ENCODE data around the gene SLC16A11.

DNA sequence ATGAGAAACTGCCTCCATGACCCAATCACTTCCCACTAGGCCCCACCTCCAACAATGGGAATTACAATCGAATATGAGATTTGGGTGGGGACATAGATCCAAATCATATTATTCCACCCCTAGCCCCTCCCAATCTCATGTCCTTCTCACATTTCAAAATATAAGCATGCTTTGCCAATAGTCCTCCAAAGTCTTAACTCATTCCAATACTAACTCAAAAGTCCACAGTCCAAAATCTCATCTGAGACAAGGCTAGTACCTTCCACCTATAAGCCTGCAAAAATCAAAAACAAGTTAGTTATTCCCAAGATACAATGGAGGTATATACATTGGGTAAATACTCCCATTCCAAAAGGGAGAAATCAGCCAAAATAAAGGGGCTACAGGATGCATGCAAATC, 23.3 kb upstream of the SLC16A11 start:
- TF ChIP-seq, protein P1, sequence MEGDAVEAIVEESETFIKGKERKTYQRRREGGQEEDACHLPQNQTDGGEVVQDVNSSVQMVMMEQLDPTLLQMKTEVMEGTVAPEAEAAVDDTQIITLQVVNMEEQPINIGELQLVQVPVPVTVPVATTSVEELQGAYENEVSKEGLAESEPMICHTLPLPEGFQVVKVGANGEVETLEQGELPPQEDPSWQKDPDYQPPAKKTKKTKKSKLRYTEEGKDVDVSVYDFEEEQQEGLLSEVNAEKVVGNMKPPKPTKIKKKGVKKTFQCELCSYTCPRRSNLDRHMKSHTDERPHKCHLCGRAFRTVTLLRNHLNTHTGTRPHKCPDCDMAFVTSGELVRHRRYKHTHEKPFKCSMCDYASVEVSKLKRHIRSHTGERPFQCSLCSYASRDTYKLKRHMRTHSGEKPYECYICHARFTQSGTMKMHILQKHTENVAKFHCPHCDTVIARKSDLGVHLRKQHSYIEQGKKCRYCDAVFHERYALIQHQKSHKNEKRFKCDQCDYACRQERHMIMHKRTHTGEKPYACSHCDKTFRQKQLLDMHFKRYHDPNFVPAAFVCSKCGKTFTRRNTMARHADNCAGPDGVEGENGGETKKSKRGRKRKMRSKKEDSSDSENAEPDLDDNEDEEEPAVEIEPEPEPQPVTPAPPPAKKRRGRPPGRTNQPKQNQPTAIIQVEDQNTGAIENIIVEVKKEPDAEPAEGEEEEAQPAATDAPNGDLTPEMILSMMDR (IDR thresholded peaks at IDR 0.05; ENCODE audit: low read depth, low read length, poor library complexity, severe bottlenecking), result no peak
- TF ChIP-seq EZH2phosphoT487 (IDR thresholded peaks at IDR 0.05; ENCODE audit: borderline replicate concordance, low read length), result no peak
